Adipose tissue (tissue), 3 donors: ENCODE measurements around the gene STAG3. TPM values are rescaled to one million over a fixed set of nuclear protein-coding genes. Genes with fewer than 3 reads are reported as not detected.
"Not testable (repeated sequence)": the region's sequence is repeated elsewhere in the genome, so short reads cannot be mapped to it uniquely, and the experiment has no call there.

Source experiments
- H3K27ac ChIP-seq: one replicate; pipeline ENCODE4 v1.5.1; 2013; ENCODE audit warnings: low read depth, low read length
- WGBS, 3 donors: extraction: QIAGEN DNeasy Blood & Tissue Kit; methylation state at CpG; one replicate each; pipeline ENCODE4 v1.1.7; 2013; 5-methylcytosine and 5-hydroxymethylcytosine counted together
- polyA plus RNA-seq, 3 donors: library from polyadenylated mRNA; stranded (reverse); fragments of 200-250 nt; gene quantifications; one replicate each; pipeline ENCODE4 v1.2.3, GENCODE V29; 2013
- donor health status: healthy with polysubstance abuse.
- donor health status: Bipolar disorder and iron deficiency.
- donor health status: healthy.

Gene STAG3
- polyA plus RNA-seq, 3 donors = 0.52 to 0.99 TPM; not detected in 1

GRCh38 chr7:100167912-100168323 lies 9.8 kb upstream of the STAG3 start:
- WGBS, 3 donors = 3 to 4% (median 3%) methylated on average over 11 of the region's 11 CpGs
- H3K27ac ChIP-seq = no peak overlapping the region

- no peak overlapping the region for H3K27ac ChIP-seq
- 75 to 88% (median 86%) methylated on average over 11 of the region's 11 CpGs for WGBS, 3 donors
Measured at GRCh38 chr7:100169147-100169850, 8.4 kb upstream of the STAG3 start.

GRCh38 chr7:100170101-100170897 lies 7.4 kb upstream of the STAG3 start:
- WGBS, 3 donors = 75 to 90% (median 88%) methylated on average over 10 to 11 of the region's 11 CpGs
- no peak overlapping the region for H3K27ac ChIP-seq

- H3K27ac ChIP-seq = no peak overlapping the region
- 5 to 19% (median 14%) methylated on average over 32 to 61 of the region's 61 CpGs for WGBS, 3 donors
Measured at GRCh38 chr7:100171087-100171681, 6.5 kb upstream of the STAG3 start.

- H3K27ac ChIP-seq = no peak overlapping the region
- 37 to 47% (median 45%) methylated on average over 9 to 22 of the region's 22 CpGs for WGBS, 3 donors
Measured at GRCh38 chr7:100171840-100172239, 5.9 kb upstream of the STAG3 start.

GRCh38 chr7:100173806-100174495 lies 3.8 kb upstream of the STAG3 start:
- H3K27ac ChIP-seq = no peak overlapping the region
- 77 to 95% (median 94%) methylated on average over 10 to 11 of the region's 11 CpGs for WGBS, 3 donors

GRCh38 chr7:100174582-100174981 lies 3.1 kb upstream of the STAG3 start:
- WGBS, 3 donors = 84 to 92% (median 90%) methylated on average over 5 of the region's 5 CpGs

GRCh38 chr7:100175296-100175935 lies 2.3 kb upstream of the STAG3 start:
- H3K27ac ChIP-seq = no peak overlapping the region
- 92 to 97% (median 96%) methylated on average over 14 of the region's 14 CpGs for WGBS, 3 donors

More at GRCh38 chr7:100174582-100174981, 3.1 kb upstream of the STAG3 start:
- no peak overlapping the region for H3K27ac ChIP-seq

GRCh38 chr7:100176096-100177044 lies 1.3 kb upstream of the STAG3 start:
- 52 to 56% (median 53%) methylated on average over 13 to 14 of the region's 14 CpGs for WGBS, 3 donors
- H3K27ac ChIP-seq = no peak overlapping the region

- 89 to 98% (median 96%) methylated on average over 3 of the region's 3 CpGs for WGBS, 3 donors
- H3K27ac ChIP-seq = not testable (repeated sequence)
Measured at GRCh38 chr7:100180084-100180483, 2.4 kb downstream of the STAG3 start.

GRCh38 chr7:100182616-100183015 lies 4.9 kb downstream of the STAG3 start:
- not testable (repeated sequence) for H3K27ac ChIP-seq
- WGBS, 3 donors = 72 to 91% (median 88%) methylated on average over 6 of the region's 6 CpGs

- not testable (repeated sequence) for H3K27ac ChIP-seq
- WGBS, 3 donors = 84 to 91% (median 88%) methylated on average over 6 of the region's 6 CpGs
Measured at GRCh38 chr7:100183090-100183489, 5.4 kb downstream of the STAG3 start.

GRCh38 chr7:100185726-100186125 lies 8.0 kb downstream of the STAG3 start:
- WGBS, 3 donors = 68 to 80% (median 71%) methylated on average over 2 of the region's 2 CpGs

GRCh38 chr7:100189061-100189460 lies 11.3 kb downstream of the STAG3 start:
- WGBS, 3 donors = 72 to 85% (median 73%) methylated on average over 3 of the region's 3 CpGs
- H3K27ac ChIP-seq = no peak overlapping the region

More at GRCh38 chr7:100185726-100186125, 8.0 kb downstream of the STAG3 start:
- no peak overlapping the region for H3K27ac ChIP-seq

GRCh38 chr7:100190048-100190711 lies 12.5 kb downstream of the STAG3 start:
- 46 to 58% (median 49%) methylated on average over 4 of the region's 4 CpGs for WGBS, 3 donors
- H3K27ac ChIP-seq = no peak overlapping the region

- WGBS, 3 donors = 29 to 65% (median 30%) methylated on average over 2 of the region's 2 CpGs
- no peak overlapping the region for H3K27ac ChIP-seq
Measured at GRCh38 chr7:100191775-100192174, 14.1 kb downstream of the STAG3 start.
